Measurements from ENCODE around the gene SUSD6.
"Not testable (repeated sequence)": the region's sequence is repeated elsewhere in the genome, so short reads cannot be mapped to it uniquely, and the experiment has no call there.

Gene SUSD6

DNA sequence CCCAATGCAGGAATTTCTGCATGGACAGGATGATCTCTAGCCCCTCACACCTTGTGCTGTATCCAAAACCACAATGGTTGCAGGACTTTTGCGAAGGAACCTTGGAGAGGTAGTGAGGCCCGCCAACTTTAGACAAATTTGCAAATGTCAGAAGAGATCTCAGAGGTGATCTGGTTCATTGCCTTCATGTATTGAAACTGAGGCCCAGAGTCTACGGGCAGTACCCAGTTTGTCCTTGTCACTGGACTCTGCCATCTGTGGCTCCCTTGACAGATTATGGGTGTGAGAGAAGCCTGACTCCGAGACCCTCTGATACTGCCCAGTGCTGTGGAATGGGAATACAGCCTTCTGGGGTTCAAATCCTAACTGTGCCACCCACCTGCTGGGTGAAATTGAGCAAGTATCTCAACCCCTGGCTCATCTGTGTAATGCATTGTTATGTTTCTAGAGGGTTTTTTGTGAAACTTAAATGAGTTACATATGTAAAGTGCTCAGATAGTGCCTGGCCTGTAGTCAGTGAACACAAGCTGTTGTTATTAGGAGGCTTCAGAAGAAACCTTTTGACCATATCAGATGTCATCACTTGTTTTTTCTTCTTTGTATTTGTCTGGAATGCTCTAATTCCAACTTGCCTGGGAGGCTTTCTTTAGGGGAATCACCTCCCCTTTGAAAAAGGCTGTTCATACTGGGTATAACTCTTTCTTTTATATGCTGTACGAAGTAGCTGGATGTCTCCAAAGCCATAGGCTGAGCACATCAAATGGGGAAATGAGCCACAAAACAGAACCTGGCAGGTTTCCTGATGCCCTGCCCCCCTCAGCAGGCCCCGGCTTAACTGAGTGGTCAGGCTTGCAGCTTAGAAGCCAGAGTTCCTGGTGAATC lies 84.2 kb downstream of the SUSD6 start:
- DNase-seq (ENCODE audit: low spot score) = no peak

DNA sequence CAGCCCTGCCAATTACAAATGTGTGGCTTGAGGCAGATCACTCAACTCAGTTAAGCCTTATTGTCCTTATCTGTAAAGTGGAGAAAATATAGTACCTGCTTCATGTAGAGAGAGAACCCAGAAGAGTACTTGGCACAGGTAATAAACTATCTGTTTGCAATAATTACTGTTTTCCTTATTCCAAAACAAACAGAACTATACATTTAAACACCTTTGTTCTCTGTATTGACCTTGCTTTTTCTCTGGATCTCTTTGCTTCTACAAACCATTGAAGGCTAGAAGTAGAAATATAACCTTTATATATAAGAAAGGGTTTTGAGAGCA lies 84.8 kb downstream of the SUSD6 start:
- DNase-seq (ENCODE audit: low spot score) = no peak

DNA sequence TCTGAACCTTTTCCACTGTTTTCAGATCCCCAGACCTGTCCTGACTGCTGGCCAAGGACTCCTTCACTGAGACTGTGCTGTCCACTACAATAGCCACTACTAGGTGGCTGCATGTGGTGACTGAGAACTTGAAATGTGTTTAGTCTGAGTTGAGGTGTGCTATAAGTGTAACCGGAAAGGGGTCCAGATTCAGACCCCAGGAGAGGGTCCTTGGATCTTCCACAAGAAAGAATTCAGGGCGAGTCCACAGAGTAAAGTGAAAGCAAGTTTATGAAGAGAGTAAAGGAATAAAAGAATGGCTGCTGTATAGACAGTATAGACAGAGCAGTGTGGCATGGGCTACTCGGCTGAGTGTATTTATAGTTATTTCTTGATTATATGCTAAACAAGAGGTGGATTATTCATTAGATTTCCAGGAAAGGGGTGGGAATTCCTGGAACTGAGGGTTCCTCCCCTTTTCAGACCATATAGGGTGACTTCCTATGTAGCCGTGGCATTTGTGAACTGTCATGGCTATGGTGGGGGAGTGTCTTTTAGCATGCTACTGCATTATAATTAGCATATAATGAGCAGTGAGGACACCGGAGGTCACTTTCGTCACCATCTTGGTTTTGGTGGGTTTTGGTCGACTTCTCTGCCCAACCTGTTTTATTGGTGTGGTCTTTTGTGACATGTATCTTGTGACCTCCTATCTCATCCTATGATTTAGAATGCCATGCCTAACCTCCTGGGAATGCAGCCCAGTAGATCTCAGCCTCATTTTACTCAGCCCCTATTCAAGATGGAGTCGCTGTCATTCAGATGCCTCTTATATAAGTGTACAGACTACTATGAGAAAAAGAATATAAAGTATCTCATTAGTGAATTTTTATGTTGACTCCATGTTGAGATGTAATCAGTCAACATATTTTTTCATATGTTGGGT lies 85.5 kb downstream of the SUSD6 start:
- DNase-seq (ENCODE audit: low spot score) = no peak

DNA sequence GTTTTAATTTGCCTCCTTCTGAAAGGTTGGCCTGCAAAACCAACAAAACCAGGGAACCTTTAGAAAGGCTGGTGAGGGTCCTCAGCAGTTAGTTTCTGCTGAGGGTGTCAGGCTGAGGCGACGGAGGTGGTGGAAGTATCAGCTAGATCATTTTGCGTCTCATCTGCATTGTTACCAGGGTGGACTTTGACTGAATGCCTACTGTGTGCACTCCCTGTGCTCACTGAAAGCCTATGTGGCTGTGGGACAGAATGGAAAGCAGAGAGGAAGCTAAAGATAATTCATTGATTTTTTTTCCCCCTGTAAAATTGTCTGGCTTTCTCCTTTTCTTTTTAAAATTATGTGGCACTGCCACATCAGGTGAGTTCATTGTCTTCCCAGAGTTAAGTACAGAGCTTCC lies 87.2 kb downstream of the SUSD6 start:
- no peak for DNase-seq (ENCODE audit: low spot score)

DNA sequence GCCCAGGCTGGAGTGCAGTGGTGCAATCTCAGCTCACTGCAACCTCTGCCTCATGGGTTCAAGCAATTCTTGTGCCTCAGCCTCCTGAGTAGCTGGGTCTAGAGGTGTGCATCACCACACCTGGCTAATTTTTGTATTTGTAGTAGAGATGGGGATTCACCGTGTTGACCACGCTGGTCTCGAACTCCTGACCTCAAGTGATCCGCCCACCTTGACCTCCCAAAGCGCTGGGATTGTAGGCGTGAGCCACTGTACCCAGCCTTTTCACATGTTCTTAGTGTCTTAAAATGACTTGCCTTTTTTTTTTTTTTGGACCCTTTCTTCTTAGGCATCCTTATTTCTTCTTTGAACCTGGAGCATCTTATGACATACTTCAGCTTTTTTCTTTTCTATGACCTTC lies 87.8 kb downstream of the SUSD6 start:
- DNase-seq (ENCODE audit: low spot score) = not testable (repeated sequence)

DNA sequence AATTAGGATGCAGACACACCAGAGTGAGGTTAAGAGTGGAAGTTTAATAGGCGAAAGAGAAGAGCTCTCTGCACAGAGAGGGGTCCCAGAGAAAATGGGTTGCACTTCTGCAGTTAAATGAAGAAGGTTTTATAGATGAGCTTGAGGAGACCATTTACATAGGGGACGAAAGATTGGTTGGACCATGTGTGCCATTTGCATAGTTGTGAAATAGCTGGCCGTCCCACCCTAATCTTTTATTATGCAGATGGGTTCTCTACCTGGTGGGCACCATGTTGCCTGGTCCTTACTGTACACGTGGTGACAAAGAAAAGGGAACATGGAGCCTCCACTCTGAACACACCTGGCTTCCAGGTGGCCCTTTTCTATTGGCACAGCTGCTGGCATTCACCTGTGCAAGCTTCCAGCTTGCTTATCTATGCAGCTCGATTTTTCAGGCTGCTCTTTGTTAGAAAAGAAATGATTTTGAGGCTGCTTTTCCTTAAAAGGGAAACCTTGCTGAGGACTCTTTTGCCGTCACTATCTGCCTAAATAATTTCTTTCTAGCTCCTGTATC lies 88.4 kb downstream of the SUSD6 start:
- DNase-seq (ENCODE audit: low spot score) = no peak

DNA sequence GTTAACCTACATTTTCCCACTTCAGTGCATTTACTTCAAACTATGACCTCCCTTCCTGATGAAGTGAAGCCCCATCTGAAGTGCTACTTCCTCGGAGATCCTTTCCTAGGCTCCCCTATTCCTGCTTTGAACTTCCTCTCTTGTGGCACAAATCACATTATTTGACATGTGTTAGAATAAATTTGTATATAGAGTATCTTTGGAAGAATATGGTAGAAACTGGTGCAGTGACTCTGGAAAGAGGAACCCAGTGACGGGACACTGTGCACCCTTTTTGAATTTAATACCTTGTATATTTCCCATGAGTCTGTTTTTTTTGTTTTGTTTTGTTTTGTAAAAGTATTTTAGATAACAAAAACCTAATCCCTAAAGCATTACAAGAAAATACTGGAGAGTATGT lies 89.2 kb downstream of the SUSD6 start:
- no peak for DNase-seq (ENCODE audit: low spot score)

DNA sequence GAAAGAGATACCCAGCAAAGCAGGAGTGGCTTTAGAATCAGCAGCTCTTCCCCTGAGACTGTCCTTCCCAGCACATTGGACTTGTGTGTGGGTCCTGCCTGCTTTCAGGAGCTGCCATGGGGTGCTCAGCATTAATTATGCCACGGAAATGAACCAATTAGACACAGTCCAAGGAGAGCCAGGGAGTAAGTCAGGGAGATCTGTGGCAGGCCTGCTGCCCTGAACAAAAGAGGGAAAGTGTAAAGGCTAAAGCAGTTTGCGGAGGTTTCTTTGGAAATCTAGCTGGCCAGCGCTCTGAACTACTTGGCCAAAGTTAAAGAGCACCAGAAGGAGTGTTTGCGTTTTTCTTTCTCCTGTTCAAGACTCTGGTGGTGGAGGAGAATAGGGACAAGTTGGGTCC lies 89.9 kb downstream of the SUSD6 start:
- DNase-seq (ENCODE audit: low spot score) = no peak

DNA sequence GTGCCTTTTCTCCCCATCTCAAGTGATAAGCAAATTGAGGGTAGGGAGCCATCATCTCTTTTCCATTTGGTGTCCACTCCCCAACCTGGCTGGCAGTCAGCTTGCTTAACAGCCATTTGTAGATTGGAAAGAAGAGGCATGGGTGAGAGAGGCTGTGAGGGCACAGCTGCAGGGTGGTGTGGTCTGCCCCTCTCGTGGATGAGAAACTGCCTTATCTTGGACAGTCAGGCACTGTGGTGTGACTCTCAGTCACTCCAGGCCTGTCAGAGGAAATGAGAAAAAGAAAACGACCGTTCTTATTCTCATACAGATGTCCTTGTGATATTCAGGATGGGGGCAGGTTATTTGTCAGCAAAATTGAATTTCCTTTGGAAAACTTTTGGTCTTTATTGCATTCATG lies 90.5 kb downstream of the SUSD6 start:
- DNase-seq (ENCODE audit: low spot score) = no peak

DNA sequence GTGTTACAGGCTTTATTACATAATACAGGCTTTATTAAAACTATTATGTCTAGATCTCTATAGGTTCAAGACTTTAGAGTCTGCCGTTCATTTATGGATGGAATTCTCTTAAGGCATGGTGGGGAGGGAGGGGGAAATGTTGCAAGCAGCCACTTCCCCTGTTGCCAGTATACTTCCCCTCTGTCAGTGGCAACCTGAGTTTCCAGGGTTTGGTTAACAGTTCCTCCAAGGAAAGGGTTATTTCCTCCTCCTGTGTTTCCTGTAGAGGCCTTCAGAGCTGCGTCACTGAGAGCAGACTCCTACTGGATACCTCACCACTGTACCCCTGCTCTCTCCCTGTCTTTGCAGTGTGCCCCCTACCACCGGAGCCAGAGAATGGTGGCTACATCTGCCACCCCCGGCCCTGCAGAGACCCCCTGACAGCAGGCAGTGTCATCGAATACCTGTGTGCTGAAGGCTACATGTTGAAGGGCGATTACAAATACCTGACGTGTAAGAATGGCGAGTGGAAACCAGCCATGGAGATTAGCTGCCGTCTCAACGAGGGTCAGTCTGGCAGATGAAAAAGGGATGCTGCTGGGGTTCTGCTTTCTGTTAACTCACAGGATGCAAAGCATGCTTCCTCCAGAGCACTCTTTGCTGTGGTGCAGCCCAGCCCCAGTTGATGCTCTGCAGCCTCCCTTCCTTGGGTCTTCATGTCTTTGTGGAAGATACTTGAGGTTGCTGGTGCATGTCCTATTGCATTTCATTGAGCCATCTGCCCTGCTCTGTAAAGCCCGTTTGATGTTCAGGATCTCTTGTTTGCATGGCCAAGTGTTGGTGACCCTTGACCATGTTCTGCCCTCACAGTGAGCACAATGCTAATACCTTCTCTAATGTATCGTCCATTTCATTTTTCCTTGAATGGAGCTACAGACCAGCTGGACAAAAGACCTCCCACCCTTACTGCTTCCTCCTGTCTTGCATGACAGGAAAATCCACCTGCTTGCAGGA lies 91.9 kb downstream of the SUSD6 start:
- no peak for DNase-seq (ENCODE audit: low spot score)

DNA sequence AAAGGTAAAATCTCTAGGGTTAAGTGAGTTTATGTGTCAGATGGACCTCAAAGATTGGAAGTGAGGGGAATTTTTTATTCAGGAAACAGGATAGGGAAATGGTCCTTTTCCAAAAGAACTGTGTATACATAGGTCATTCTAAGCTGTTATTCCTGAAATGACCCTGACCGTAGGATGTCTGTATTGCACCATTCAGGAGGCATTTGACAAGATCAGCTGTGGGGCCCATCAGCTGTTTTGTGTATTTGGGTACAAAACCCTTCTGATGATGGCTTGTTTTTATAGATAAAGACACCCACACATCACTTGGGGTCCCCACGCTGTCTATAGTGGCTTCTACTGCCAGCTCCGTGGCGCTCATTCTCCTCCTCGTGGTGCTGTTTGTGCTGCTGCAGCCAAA lies 92.9 kb downstream of the SUSD6 start:
- no peak for DNase-seq (ENCODE audit: low spot score)

DNA sequence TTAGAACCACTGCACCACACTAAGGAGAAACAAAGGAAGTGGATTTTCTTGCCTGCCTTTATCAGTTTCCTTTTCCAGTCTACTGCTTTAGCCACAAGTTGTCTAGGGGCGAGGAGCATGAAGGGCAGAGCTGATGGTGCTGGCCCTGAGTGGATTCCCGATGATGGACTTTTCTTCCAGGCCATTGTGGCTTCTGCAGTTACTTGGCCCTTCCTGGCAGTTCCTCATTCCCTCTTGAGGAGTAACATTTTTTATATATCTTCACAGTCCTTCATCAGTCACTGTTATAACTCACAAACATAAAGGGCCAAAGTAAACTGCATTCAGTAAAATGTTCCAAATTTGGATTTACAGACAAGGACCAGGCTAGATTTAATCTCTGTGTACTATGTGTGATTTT lies 94.3 kb downstream of the SUSD6 start:
- DNase-seq (ENCODE audit: low spot score) = no peak

DNA sequence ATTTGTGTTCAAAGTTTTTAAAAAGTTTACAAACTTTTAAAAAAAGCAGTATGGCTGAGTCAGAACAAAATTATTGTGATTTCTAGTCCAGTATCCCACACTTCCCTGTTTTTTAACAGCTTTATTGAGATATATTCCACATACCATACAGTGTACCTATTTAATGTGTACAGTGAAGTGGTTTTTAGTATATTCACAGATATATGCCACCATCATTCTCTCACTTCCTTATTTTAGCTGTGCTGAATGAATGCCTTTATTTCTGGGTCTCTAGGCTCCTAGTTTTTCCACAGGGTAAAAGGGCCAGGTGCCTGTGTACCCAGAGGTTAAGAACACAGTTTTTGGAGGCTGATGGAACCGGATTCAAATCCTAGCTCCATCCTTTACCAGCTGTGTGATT lies 96.7 kb downstream of the SUSD6 start:
- no peak for DNase-seq (ENCODE audit: low spot score)

DNA sequence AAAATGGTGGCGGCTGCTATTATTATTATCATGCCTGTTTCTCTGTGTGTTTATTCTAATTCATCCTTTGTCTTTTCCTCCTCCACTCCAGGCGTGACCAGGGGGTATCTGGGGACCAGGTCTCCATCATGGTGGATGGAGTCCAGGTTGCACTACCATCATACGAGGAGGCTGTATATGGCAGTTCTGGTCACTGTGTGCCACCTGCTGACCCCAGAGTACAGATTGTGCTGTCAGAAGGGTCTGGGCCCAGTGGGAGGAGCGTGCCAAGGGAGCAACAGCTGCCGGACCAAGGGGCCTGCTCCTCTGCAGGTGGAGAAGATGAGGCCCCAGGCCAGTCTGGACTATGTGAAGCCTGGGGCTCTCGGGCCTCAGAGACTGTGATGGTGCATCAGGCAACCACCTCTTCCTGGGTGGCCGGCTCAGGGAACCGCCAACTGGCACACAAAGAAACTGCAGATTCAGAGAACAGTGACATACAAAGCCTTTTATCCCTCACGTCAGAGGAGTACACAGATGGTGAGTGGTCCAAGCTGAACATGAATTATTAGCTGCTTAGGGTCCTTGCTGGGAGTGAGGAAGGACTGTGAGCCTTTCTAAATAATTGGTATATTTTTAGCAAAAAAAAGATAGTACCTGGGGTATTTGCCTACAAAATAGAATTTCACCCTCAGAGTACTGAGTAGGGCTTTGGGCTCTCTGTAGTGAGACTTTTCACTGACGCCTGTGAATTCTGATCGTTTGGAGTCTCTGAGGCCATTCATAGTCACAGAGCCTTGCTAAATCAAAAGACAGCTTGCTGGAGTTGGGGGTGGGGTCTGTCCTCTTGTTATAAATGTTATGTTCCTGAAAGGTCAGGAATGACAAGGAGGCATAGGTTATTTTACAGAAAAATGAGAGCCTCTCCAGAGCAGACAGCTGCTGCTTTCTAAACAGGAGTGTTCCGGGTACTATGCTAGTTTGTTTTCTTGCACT lies 97.5 kb downstream of the SUSD6 start:
- peak; percentile 40 for DNase-seq (ENCODE audit: low spot score)

DNA sequence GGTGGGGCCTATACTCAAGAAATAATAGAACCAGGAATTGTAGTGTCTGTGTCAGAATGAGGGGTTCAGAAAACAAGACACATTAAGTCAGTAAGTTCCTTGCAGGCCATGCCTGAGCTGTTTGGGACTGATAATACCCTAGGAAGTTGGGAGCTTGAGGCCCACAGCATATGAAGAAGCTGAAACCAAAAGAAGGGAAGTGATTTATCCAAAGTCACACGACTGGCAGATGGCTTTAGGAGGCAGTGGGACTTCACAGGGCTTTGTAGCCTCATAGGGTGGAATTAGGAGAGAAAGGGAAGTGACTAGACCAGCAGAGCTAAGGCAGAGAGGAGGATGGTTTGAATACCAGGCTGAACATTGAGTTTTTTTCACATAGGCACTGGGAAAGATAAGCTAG lies 99.0 kb downstream of the SUSD6 start:
- no peak for DNase-seq (ENCODE audit: low spot score)

DNA sequence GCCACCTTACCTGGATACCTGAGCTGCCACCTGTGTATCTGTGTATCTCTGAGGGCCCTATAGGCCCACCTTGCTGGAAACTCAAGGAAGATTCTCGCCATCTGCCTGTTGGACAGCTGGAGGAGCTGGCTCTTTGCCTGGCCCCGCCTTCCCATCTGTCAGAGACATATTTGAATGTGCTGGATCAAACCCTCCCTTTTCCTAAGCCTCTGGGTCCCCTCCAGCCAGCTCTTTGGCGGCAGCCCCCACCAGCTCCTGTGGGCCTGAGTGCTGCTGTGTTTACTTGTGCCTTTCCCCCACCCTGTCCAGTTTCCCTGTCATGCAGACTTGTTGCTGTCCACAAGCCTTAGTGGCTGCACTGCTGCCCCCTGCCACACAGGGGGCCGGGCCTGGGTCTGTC lies 99.7 kb downstream of the SUSD6 start:
- no peak for DNase-seq (ENCODE audit: low spot score)

DNA sequence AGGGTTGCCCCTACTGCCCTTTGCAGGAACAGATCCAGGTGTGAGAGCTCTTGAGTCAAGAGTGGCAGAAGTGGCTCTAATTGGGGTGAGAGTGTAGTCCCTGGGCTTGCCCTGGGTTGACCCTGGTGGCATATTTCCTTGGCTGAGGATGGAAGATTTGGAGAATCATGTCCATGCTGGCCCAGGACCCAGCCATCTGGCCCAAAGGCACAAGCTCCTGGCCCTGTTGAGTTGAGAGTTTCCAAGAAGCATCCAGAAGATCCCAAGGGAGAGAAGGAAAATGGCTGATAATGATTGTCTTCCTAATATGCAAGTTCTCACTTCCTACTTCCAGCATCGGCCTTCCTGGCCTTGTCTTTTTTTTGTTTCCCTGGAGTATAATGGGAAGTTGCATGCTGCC lies 100.1 kb downstream of the SUSD6 start:
- no peak for DNase-seq (ENCODE audit: low spot score)

DNA sequence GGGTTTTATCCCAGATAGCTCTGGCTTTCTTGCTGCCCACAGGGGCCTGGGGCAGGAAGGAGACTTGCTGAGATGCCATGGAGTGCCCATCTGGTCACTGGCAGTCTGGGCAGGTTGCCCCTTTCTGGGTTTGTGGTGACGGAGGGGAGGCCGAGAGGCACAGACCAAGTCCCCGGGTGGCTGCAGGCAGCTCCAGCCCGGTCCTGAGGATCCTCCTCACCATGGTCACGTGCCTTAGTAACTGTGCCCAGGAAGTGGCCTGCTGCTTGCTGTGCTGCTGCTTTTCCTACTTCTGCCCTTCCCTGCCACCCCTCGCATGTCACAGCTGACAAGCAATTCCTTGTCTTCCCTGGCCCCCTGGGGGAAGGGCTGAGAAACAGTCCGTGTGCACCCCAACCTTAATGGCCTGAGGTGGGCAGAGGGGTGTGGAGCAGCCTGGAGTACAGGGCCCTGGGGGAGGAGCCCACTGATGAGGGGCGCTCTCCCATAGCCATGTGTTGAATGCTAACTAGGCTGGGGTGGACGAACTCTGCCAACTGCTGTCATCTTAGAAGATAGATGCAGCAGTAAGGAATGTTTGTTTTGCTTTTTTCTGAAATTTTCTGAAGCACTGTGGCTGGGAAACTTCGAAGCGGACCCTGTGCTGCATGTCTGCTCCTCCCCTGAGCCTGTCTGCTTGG lies 100.6 kb downstream of the SUSD6 start:
- DNase-seq (ENCODE audit: low spot score) = no peak

DNA sequence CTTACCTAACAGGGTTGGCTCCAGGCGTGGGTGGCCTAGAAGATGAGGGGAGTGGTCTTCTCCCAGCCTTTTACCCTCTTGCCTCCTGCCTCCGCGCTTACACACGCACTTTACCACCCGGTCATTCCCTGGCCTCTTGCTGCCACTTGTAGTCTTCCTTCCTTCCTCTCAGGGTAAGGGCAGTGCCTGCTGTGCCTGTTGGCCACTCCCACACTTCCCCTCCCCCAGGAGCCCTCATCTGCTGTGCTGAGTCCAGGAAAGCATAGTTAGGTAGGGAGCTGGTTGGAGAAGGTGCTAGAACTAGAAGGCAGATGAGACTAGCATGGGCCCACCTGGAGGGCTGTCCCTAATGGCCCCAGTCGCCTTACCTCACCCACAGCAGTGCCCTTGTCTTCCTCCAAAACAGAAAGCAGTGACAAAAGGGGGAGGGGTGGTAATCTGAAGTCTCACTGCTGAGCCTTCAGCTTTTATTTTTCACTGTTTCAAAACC lies 101.2 kb downstream of the SUSD6 start:
- DNase-seq (ENCODE audit: low spot score) = no peak
